A549 (cell line): Measurements from ENCODE around the gene ATP6V1B1. TPM values are rescaled to one million over a fixed set of nuclear protein-coding genes. Genes with fewer than 3 reads are reported as not detected.

Experiments used
- ATAC-seq, 2 experiments: fragments of 200-7000 bp in 1 of 2; fragments of >200 bp in 1 of 2; cut with Nextera tagmentation in 1 of 2; cut with Tn5 transposase in 1 of 2; 3 replicates each; pipeline versions ENCODE4 v1.8.0 to v1.9.1; 2018 to 2020; ENCODE audit warnings: mild to moderate bottlenecking in 1 of 2, moderate library complexity in 1 of 2
- CTCF ChIA-PET: fragments of 300-600 bp; sonication (Branson Sonifier 250); formaldehyde crosslinking; extraction: SDS; loops from one replicate; lab custom pipeline; 2021; ENCODE audit warnings: antibody characterized with exemption, inconsistent platforms; lab: Yijun Ruan, JAX
- POLR2A ChIA-PET: fragments of 350-600 bp; formaldehyde crosslinking; extraction: SDS; loops from one replicate; lab custom pipeline; 2021; ENCODE audit warnings: antibody characterized with exemption, inconsistent platforms; lab: Yijun Ruan, JAX
- DNase-seq, 2 experiments: peaks; one replicate each; pipeline versions ENCODE4 v3.0.0 to v3.0.0-alpha.2; 2011 to 2016; ENCODE audit warnings: low read depth in 1 of 2, low spot score in 1 of 2
- FAIRE-seq: peaks from 2 replicates; lab custom pipeline; 2011; peaks lifted over from hg19 to GRCh38; lab: Jason Lieb, UNC
- H3K27ac ChIP-seq, 2 experiments: fragments of >200 bp; sonication (Bioruptor Twin); formaldehyde crosslinking; 3 replicates each; pipeline ENCODE4 v1.5.1; 2016 to 2017
- H3K4me1 ChIP-seq: fragments of >200 bp; sonication (Bioruptor Twin); formaldehyde crosslinking; 3 replicates; pipeline ENCODE4 v1.6.1; 2016
- H3K4me2 ChIP-seq: fragments of >200 bp; sonication (Bioruptor Twin); formaldehyde crosslinking; 3 replicates; pipeline ENCODE4 v1.6.1; 2016
- H3K4me3 ChIP-seq: fragments of >200 bp; sonication (Bioruptor Twin); formaldehyde crosslinking; 3 replicates; pipeline ENCODE4 v1.5.1; 2016
- H3K9me3 ChIP-seq: fragments of >200 bp; sonication (Bioruptor Twin); formaldehyde crosslinking; 3 replicates; pipeline ENCODE4 v1.6.1; 2016
- BHLHE40 ChIP-seq: IDR thresholded peaks from 2 replicates; pipeline ENCODE4 v1.6.1; 2012; ENCODE audit warnings: low read depth, low read length, inconsistent platforms
- CHD2 ChIP-seq: fragments of 150-350 bp; IDR thresholded peaks from 2 replicates; pipeline ENCODE4 v1.6.1; 2014; ENCODE audit warnings: low read length; ENCODE audit not compliant: partially characterized antibody
- EHF ChIP-seq: fragments of 250-450 bp; sonication (Bioruptor Pico); IDR thresholded peaks from 2 replicates; pipeline ENCODE4 v1.5.0; 2020; ENCODE audit warnings: mild to moderate bottlenecking
- GATA3 ChIP-seq: IDR thresholded peaks from 2 replicates; pipeline ENCODE4 v1.6.1; 2012; ENCODE audit warnings: borderline replicate concordance
- HDAC2 ChIP-seq: fragments of 200-600 bp; sonication (generic); IDR thresholded peaks from 2 replicates; pipeline ENCODE4 v1.6.1; 2016
- HES2 ChIP-seq: fragments of >200 bp; sonication (Bioruptor Twin); formaldehyde crosslinking; IDR thresholded peaks from 2 replicates; pipeline ENCODE4 v1.6.1; 2016
- HOXA7 ChIP-seq: fragments of 250-450 bp; sonication (Bioruptor Pico); IDR thresholded peaks from 2 replicates; pipeline ENCODE4 v1.5.0; 2020; ENCODE audit warnings: mild to moderate bottlenecking, moderate library complexity
- HOXB13 ChIP-seq: fragments of 250-450 bp; sonication (Bioruptor Pico); IDR thresholded peaks from 2 replicates; pipeline ENCODE4 v1.5.0; 2020; ENCODE audit warnings: low read depth, mild to moderate bottlenecking, moderate library complexity
- KDM1A ChIP-seq: fragments of 200-600 bp; sonication (generic); IDR thresholded peaks from 2 replicates; pipeline ENCODE4 v1.6.1; 2016; ENCODE audit warnings: low read depth, mild to moderate bottlenecking
- MAZ ChIP-seq: fragments of 150-350 bp; IDR thresholded peaks from 2 replicates; pipeline ENCODE4 v1.6.1; 2014; ENCODE audit warnings: antibody characterized with exemption, low read depth, low read length, borderline replicate concordance
- NFE2L2 ChIP-seq: fragments of 150-350 bp; conservative IDR thresholded peaks from 2 replicates; pipeline ENCODE4 v1.6.1; 2014; ENCODE audit warnings: low read length
- NPAS2 ChIP-seq: fragments of 250-450 bp; sonication (Bioruptor Pico); IDR thresholded peaks from 2 replicates; pipeline ENCODE4 v1.8.0; 2022; ENCODE audit warnings: mild to moderate bottlenecking, moderate library complexity, borderline replicate concordance
- NR3C1 ChIP-seq: fragments of >200 bp; sonication (Bioruptor Twin); formaldehyde crosslinking; IDR thresholded peaks from 3 replicates; pipeline ENCODE4 v1.6.1; 2017
- PBX3 ChIP-seq: IDR thresholded peaks from 2 replicates; pipeline ENCODE4 v1.6.1; 2012
- RAD21 ChIP-seq, 2 experiments: fragments of >200 bp in 1 of 2; sonication (Bioruptor Twin) in 1 of 2; formaldehyde crosslinking in 1 of 2; IDR thresholded peaks in 1 of 2; conservative IDR thresholded peaks in 1 of 2; 2 replicates in 1 of 2; 3 replicates in 1 of 2; pipeline ENCODE4 v1.6.1; 2012 to 2018; ENCODE audit warnings: inconsistent platforms in 1 of 2
- RARB ChIP-seq: fragments of 250-450 bp; sonication (Bioruptor Pico); IDR thresholded peaks from 2 replicates; pipeline ENCODE4 v1.8.0; 2021; ENCODE audit warnings: mild to moderate bottlenecking, moderate library complexity
- RNF2 ChIP-seq: fragments of 200-600 bp; sonication (generic); IDR thresholded peaks from 2 replicates; pipeline ENCODE4 v1.6.1; 2016; ENCODE audit warnings: low read depth, mild to moderate bottlenecking, antibody characterized with exemption, moderate library complexity, borderline replicate concordance
- SMC3 ChIP-seq: fragments of >200 bp; sonication (Bioruptor Twin); formaldehyde crosslinking; IDR thresholded peaks from 3 replicates; pipeline ENCODE4 v1.6.1; 2018; ENCODE audit warnings: inconsistent platforms
- TFCP2L1 ChIP-seq: fragments of 250-450 bp; sonication (Bioruptor Pico); IDR thresholded peaks from 2 replicates; pipeline ENCODE4 v1.5.0; 2021; ENCODE audit warnings: mild to moderate bottlenecking
- ZFP36 ChIP-seq: fragments of 450-650 bp; IDR thresholded peaks from 2 replicates; pipeline ENCODE4 v1.6.1; 2014; ENCODE audit warnings: borderline replicate concordance; ENCODE audit not compliant: partially characterized antibody
- ZNF302 ChIP-seq: fragments of 250-450 bp; sonication (Bioruptor Pico); IDR thresholded peaks from 2 replicates; pipeline ENCODE4 v1.9.0; 2021; ENCODE audit warnings: inconsistent platforms, mild to moderate bottlenecking, moderate library complexity
- ZSCAN20 ChIP-seq: fragments of 250-450 bp; sonication (Bioruptor Pico); IDR thresholded peaks from 2 replicates; pipeline ENCODE4 v1.8.0; 2022; ENCODE audit warnings: mild to moderate bottlenecking, moderate library complexity
- WGBS: methylation state at CpG from one replicate; pipeline ENCODE4 v1.1.6; 2017; ENCODE audit errors: missing lambda C conversion rate; 5-methylcytosine and 5-hydroxymethylcytosine counted together
- polyA plus RNA-seq, 4 experiments: library from polyadenylated mRNA; depleted of rRNA in 3 of 4; stranded (reverse); fragments of >200 nt; fragmentation: RNase III in 1 of 4; extraction: RNeasy Plus Mini Kit Qiagen cat#74134 plus additional on column Dnase treatment in 1 of 4; gene quantifications; 2 replicates in 3 of 4; 3 replicates in 1 of 4; pipeline ENCODE4 v1.2.3, GENCODE V29; 2011 to 2017
- TF ChIP-seq, protein P1 (sequence below): fragments of >200 bp; sonication (Bioruptor Twin); formaldehyde crosslinking; IDR thresholded peaks from 3 replicates; pipeline ENCODE4 v1.5.1; 2016
- TF ChIP-seq, protein P2 (sequence below): IDR thresholded peaks from 2 replicates; pipeline ENCODE4 v1.6.1; 2012
- TF ChIP-seq, protein P3 (sequence below): fragments of 150-350 bp; IDR thresholded peaks from 2 replicates; pipeline ENCODE4 v1.6.1; 2014; ENCODE audit warnings: low read depth, mild to moderate bottlenecking, low read length
- TF ChIP-seq, protein P4 (sequence below): IDR thresholded peaks from 2 replicates; pipeline ENCODE4 v1.6.1; 2012; ENCODE audit warnings: low read depth, borderline replicate concordance

The ATP6V1B1 gene
- polyA plus RNA-seq, 2 of the 4 experiments (the other 2 are of a cell fraction), result 1.9 to 2.5 TPM

GRCh38 chr2:70919672-70920366, 15.9 kb upstream of the ATP6V1B1 start:
- TF ChIP-seq, protein P1, sequence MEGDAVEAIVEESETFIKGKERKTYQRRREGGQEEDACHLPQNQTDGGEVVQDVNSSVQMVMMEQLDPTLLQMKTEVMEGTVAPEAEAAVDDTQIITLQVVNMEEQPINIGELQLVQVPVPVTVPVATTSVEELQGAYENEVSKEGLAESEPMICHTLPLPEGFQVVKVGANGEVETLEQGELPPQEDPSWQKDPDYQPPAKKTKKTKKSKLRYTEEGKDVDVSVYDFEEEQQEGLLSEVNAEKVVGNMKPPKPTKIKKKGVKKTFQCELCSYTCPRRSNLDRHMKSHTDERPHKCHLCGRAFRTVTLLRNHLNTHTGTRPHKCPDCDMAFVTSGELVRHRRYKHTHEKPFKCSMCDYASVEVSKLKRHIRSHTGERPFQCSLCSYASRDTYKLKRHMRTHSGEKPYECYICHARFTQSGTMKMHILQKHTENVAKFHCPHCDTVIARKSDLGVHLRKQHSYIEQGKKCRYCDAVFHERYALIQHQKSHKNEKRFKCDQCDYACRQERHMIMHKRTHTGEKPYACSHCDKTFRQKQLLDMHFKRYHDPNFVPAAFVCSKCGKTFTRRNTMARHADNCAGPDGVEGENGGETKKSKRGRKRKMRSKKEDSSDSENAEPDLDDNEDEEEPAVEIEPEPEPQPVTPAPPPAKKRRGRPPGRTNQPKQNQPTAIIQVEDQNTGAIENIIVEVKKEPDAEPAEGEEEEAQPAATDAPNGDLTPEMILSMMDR, result peak; percentile 97
- TF ChIP-seq TFCP2L1, result no peak
- peak; percentile 81 to 89 for TF ChIP-seq RAD21 (conservative IDR thresholded peaks at IDR 0.05 in 1 of 2, IDR thresholded peaks at IDR 0.05 in 1 of 2)
- TF ChIP-seq SMC3, result peak; percentile 95
- TF ChIP-seq, protein P2, sequence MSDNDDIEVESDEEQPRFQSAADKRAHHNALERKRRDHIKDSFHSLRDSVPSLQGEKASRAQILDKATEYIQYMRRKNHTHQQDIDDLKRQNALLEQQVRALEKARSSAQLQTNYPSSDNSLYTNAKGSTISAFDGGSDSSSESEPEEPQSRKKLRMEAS, result peak; percentile 49; the same call in 1 of the 2 replicates
- no peak for TF ChIP-seq ZSCAN20 (CRISPR knock-in tag)
- no peak for TF ChIP-seq NPAS2 (CRISPR knock-in tag)
- no peak for TF ChIP-seq HES2
- Histone ChIP-seq H3K4me1 (no peaks in the 10 kb centered on the region), H3K27ac (no peak overlapping the region), H3K4me3 (no peak overlapping the region), H3K4me2 (peak overlapping the region; percentile 60), H3K9me3 (no peaks in the 10 kb centered on the region)
- ChIA-PET POLR2A (interaction anchor here (1.6 kb wide), 1 partner anchor 18 kb away, joined by 4 read pairs; no protein-coding TSS in a partner anchor), CTCF (interaction anchor here (0.6 to 31.9 kb wide), 34 partner anchors 8 to 621 kb away, joined by 3 to 512 read pairs (median 4); partner anchors contain the start of genes ATP6V1B1, CLEC4F and FIGLA)
- peak; percentile 39 for FAIRE-seq
- DNase-seq, result peak; percentile 77 to 87
- ATAC-seq, result peak; percentile 90 to 95
- WGBS, result 19% methylated on average over 16 of the region's 16 CpGs

- CTCF ChIA-PET, result interaction anchor here (0.6 to 31.9 kb wide), 34 partner anchors 8 to 621 kb away, joined by 3 to 512 read pairs (median 4); partner anchors contain the start of genes ADD2, ATP6V1B1, CLEC4F and FIGLA
- WGBS, result 84% methylated on average over 3 of the region's 3 CpGs
- POLR2A ChIA-PET, result interaction anchor here (1.6 kb wide), 1 partner anchor 19 kb away, joined by 4 read pairs; no protein-coding TSS in a partner anchor
- no peak overlapping the region for H3K27ac ChIP-seq
- no peaks in the 10 kb centered on the region for H3K4me1 ChIP-seq
- no peaks in the 10 kb centered on the region for H3K9me3 ChIP-seq
- no peak overlapping the region for H3K4me2 ChIP-seq
- no peak for FAIRE-seq
- no peak for DNase-seq
- TF ChIP-seq HOXA7 (CRISPR knock-in tag) (no peak), ZSCAN20 (CRISPR knock-in tag) (no peak), KDM1A (no peak), NR3C1 (no peak), HOXB13 (CRISPR knock-in tag) (no peak), BHLHE40 (no peak)
- ATAC-seq, result peak in 1 of 2 experiments; percentile 10; a peak in 2 of 6 replicates
- no peak overlapping the region for H3K4me3 ChIP-seq
Observed at GRCh38 chr2:70920367-70920715, 15.4 kb upstream of the ATP6V1B1 start.

- no peak for ATAC-seq
- H3K4me1 ChIP-seq, result no peaks in the 10 kb centered on the region
- WGBS, result 90% methylated on average over 12 of the region's 12 CpGs
- no peak overlapping the region for H3K27ac ChIP-seq
- ChIA-PET POLR2A (interaction anchor here (1.6 kb wide), 1 partner anchor 20 kb away, joined by 4 read pairs; no protein-coding TSS in a partner anchor), CTCF (interaction anchor here (0.7 to 31.9 kb wide), 15 partner anchors 9 to 265 kb away, joined by 3 to 512 read pairs (median 6); partner anchors contain the start of genes ADD2, ATP6V1B1 and FIGLA)
- FAIRE-seq, result no peak
- TF ChIP-seq PBX3 (no peak), RAD21 (conservative IDR thresholded peaks at IDR 0.05 in 1 of 2, IDR thresholded peaks at IDR 0.05 in 1 of 2) (no peak), NFE2L2 (no peak), HDAC2 (no peak), EHF (CRISPR knock-in tag) (no peak), ZNF302 (CRISPR knock-in tag) (no peak), ZFP36 (no peak), CHD2 (no peak), MAZ (no peak), GATA3 (no peak), RNF2 (no peak), NR3C1 (no peak), RARB (no peak), NPAS2 (CRISPR knock-in tag) (no peak), HOXB13 (CRISPR knock-in tag) (no peak), SMC3 (no peak)
- TF ChIP-seq, protein P3, sequence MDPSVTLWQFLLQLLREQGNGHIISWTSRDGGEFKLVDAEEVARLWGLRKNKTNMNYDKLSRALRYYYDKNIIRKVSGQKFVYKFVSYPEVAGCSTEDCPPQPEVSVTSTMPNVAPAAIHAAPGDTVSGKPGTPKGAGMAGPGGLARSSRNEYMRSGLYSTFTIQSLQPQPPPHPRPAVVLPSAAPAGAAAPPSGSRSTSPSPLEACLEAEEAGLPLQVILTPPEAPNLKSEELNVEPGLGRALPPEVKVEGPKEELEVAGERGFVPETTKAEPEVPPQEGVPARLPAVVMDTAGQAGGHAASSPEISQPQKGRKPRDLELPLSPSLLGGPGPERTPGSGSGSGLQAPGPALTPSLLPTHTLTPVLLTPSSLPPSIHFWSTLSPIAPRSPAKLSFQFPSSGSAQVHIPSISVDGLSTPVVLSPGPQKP, result no peak
- TF ChIP-seq, protein P2, result no peak
- TF ChIP-seq, protein P4, sequence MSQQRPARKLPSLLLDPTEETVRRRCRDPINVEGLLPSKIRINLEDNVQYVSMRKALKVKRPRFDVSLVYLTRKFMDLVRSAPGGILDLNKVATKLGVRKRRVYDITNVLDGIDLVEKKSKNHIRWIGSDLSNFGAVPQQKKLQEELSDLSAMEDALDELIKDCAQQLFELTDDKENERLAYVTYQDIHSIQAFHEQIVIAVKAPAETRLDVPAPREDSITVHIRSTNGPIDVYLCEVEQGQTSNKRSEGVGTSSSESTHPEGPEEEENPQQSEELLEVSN, result no peak
- no peaks in the 10 kb centered on the region for H3K9me3 ChIP-seq
- no peak overlapping the region for H3K4me2 ChIP-seq
- H3K4me3 ChIP-seq, result no peak overlapping the region
- DNase-seq, result no peak
Observed at GRCh38 chr2:70921031-70921430, 14.7 kb upstream of the ATP6V1B1 start.
